Keratinocyte (primary cell): ENCODE data around the gene C11orf68.

ENCODE experiments used
- EZH2 ChIP-seq: IDR thresholded peaks from one replicate; pipeline ENCODE4 v1.6.1; 2012; ENCODE audit warnings: inconsistent platforms, mild to moderate bottlenecking, low read length, moderate library complexity
- TF ChIP-seq, protein P1 (sequence below), 3 experiments: IDR thresholded peaks in 1 of 3; conservative IDR thresholded peaks in 1 of 3; optimal IDR thresholded peaks in 1 of 3; 2 replicates in 2 of 3; 3 replicates in 1 of 3; pipeline versions ENCODE3 to v1.5.1; 2011; ENCODE audit warnings: low read length in 3 of 3, mild to moderate bottlenecking in 3 of 3, moderate library complexity in 2 of 3, control low read depth in 1 of 3, inconsistent platforms in 1 of 3; ENCODE audit not compliant: insufficient read depth in 2 of 3; ENCODE audit errors: extremely low read depth in 1 of 3

DNA sequence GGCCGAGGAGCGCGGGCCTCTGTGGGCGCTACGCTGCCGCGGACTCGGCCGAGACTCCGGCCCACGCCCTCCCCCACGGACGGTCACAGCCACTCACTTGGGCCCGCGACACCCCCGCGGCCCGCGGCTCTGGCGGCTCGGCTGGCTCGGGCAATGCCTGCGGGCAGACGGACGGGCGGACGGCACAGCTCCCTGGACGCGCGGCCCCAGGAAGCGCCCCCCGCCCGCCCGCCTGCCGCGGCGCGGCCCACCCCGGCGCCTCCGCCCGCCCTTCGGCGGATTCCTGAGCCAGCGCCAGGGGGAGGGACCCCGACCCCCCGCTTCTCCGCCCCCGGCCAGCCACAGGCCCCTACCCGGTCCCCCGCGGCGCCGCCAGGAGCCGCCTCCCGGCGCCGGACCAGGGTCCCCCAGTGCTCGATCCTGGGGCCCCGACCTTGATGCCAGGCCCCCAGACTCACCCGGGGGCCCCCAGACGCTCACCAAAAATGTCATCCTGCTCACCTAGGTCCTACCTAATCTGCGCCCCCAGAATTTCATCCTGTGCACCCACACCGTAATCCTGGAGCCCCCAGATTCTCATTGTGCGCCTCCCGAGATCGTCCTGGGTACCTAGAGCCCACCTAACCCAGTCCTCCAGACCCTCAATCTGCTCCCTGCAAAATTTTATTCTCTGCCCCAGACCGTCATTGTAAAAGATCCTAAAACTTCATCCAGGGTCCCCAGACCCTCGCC lies 46.1 kb downstream of the C11orf68 start, which contains the start of gene EFEMP2:
- TF ChIP-seq, protein P1, sequence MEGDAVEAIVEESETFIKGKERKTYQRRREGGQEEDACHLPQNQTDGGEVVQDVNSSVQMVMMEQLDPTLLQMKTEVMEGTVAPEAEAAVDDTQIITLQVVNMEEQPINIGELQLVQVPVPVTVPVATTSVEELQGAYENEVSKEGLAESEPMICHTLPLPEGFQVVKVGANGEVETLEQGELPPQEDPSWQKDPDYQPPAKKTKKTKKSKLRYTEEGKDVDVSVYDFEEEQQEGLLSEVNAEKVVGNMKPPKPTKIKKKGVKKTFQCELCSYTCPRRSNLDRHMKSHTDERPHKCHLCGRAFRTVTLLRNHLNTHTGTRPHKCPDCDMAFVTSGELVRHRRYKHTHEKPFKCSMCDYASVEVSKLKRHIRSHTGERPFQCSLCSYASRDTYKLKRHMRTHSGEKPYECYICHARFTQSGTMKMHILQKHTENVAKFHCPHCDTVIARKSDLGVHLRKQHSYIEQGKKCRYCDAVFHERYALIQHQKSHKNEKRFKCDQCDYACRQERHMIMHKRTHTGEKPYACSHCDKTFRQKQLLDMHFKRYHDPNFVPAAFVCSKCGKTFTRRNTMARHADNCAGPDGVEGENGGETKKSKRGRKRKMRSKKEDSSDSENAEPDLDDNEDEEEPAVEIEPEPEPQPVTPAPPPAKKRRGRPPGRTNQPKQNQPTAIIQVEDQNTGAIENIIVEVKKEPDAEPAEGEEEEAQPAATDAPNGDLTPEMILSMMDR (optimal IDR thresholded peaks at IDR 0.05 in 1 of 3, IDR thresholded peaks at IDR 0.05 in 1 of 3, conservative IDR thresholded peaks at IDR 0.05 in 1 of 3; ENCODE audit: extremely low read depth in 1 of 3, insufficient read depth in 2 of 3, low read length in 3 of 3) = no peak
- TF ChIP-seq EZH2 = no peak
